NCI-H1694 treated with DMSO at 0.1 percent for 48 hours (cell line): ENCODE results near the gene COL16A1.
A peak's percentile ranks its signal among the peaks of the same experiment; 100 is the strongest.

Experiments used
- DNase-seq: peaks from one replicate; lab custom pipeline; 2025; lab: John Stamatoyannopoulos, UW

The COL16A1 gene

GRCh38 chr1:31624309-31624708 lies 79.5 kb downstream of the COL16A1 start:
- no peak for DNase-seq

- no peak for DNase-seq
These were observed 80.5 kb downstream of the COL16A1 start for GRCh38 chr1:31623365-31623764.

- no peak for DNase-seq
These were observed 81.7 kb downstream of the COL16A1 start for GRCh38 chr1:31621847-31622730.

- DNase-seq: no peak
These were observed 82.4 kb downstream of the COL16A1 start for GRCh38 chr1:31621498-31621820.

GRCh38 chr1:31620631-31621497 lies 83.0 kb downstream of the COL16A1 start:
- no peak for DNase-seq

- DNase-seq: no peak
These were observed 84.6 kb downstream of the COL16A1 start for GRCh38 chr1:31618916-31619846.

- peak; percentile 41 for DNase-seq
These were observed 85.7 kb downstream of the COL16A1 start for GRCh38 chr1:31617916-31618746.

- DNase-seq: no peak
These were observed 86.5 kb downstream of the COL16A1 start, which contains the start of gene HCRTR1 for GRCh38 chr1:31617218-31617915. TSS of gene HCRTR1 (plus strand) at chr1:31617689. CDS start at chr1:31619193, 1,504 bp downstream.

GRCh38 chr1:31615939-31616338 lies 87.9 kb downstream of the COL16A1 start:
- DNase-seq: no peak

- DNase-seq: no peak
These were observed 88.4 kb downstream of the COL16A1 start for GRCh38 chr1:31615414-31615813.

- no peak for DNase-seq
These were observed 89.3 kb downstream of the COL16A1 start for GRCh38 chr1:31614414-31615005.

GRCh38 chr1:31609514-31610118 lies 94.2 kb downstream of the COL16A1 start:
- DNase-seq: no peak

- DNase-seq: no peak
These were observed 96.5 kb downstream of the COL16A1 start for GRCh38 chr1:31607360-31607759.

GRCh38 chr1:31605908-31606427 lies 97.8 kb downstream of the COL16A1 start:
- DNase-seq: no peak
